OCI-LY7 (cell line): ENCODE data around the gene EXOC6B. TPM values are rescaled to one million over a fixed set of nuclear protein-coding genes. Genes with fewer than 3 reads are reported as not detected.

Source experiments
- BruUV-seq: library from RNA; stranded (reverse); fragments of 400-500 nt; replicated peaks from 2 replicates; lab custom pipeline; 2021; lab: Mats Ljungman, UMichigan
- CTCF ChIA-PET: fragments of 300-600 bp; sonication (Branson Sonifier 250); formaldehyde crosslinking; loops from one replicate; lab custom pipeline; 2022; ENCODE audit warnings: antibody characterized with exemption; ENCODE audit not compliant: unreplicated experiment; lab: Charles Lee
- POLR2A ChIA-PET: fragments of 300-600 bp; sonication (Branson Sonifier 250); formaldehyde crosslinking; loops from one replicate; lab custom pipeline; 2022; ENCODE audit warnings: antibody characterized with exemption; lab: Charles Lee
- DNase-seq: peaks from one replicate; pipeline ENCODE4 v3.0.0-alpha.2; 2015; ENCODE audit warnings: low spot score
- H2AFZ ChIP-seq: fragments of 200-600 bp; sonication (generic), shearing (Covaris generic); 2 replicates; pipeline ENCODE4 v1.6.1; 2014; ENCODE audit warnings: mild to moderate bottlenecking, antibody characterized with exemption, low read length, moderate library complexity
- H3K27ac ChIP-seq: fragments of 200-600 bp; sonication (generic); 2 replicates; pipeline ENCODE4 v1.5.1; 2014; ENCODE audit warnings: mixed run types, low read depth, mild to moderate bottlenecking, moderate library complexity, low read length, inconsistent platforms; ENCODE audit not compliant: poor library complexity, severe bottlenecking
- H3K36me3 ChIP-seq: fragments of 200-600 bp; sonication (generic); 2 replicates; pipeline ENCODE4 v1.6.1; 2014; ENCODE audit warnings: mild to moderate bottlenecking, antibody characterized with exemption, low read length, moderate library complexity, mixed read lengths; ENCODE audit not compliant: insufficient read depth
- H3K4me1 ChIP-seq: fragments of 200-600 bp; sonication (generic); 2 replicates; pipeline ENCODE4 v1.5.1; 2014; ENCODE audit warnings: mild to moderate bottlenecking, low read length; ENCODE audit not compliant: insufficient read depth, poor library complexity, severe bottlenecking
- H3K4me2 ChIP-seq: fragments of 200-600 bp; sonication (generic); 2 replicates; pipeline ENCODE4 v1.6.1; 2014; ENCODE audit warnings: mild to moderate bottlenecking, low read length
- H3K4me3 ChIP-seq: fragments of 200-600 bp; sonication (generic); 2 replicates; pipeline ENCODE4 v1.5.1; 2014; ENCODE audit warnings: mild to moderate bottlenecking, low read depth, low read length; ENCODE audit not compliant: poor library complexity, severe bottlenecking
- H3K79me2 ChIP-seq: fragments of 200-600 bp; sonication (generic); 2 replicates; pipeline ENCODE4 v1.6.1; 2016; ENCODE audit warnings: low read depth, mild to moderate bottlenecking, low read length, moderate library complexity, mixed read lengths; ENCODE audit not compliant: insufficient read depth
- H3K9me2 ChIP-seq: fragments of 200-600 bp; sonication (generic); 2 replicates; pipeline ENCODE4 v1.6.1; 2016; ENCODE audit warnings: mild to moderate bottlenecking, low read length, mixed read lengths; ENCODE audit not compliant: insufficient read depth
- H3K9me3 ChIP-seq: fragments of 200-600 bp; sonication (generic); 2 replicates; pipeline ENCODE4 v1.6.1; 2014; ENCODE audit warnings: mild to moderate bottlenecking, mixed run types, low read length, mixed read lengths
- H4K20me1 ChIP-seq: fragments of 200-600 bp; sonication (generic); 2 replicates; pipeline ENCODE4 v1.6.1; 2014; ENCODE audit warnings: mild to moderate bottlenecking, antibody characterized with exemption, low read length, moderate library complexity, mixed read lengths; ENCODE audit not compliant: insufficient read depth
- CTCF ChIP-seq: fragments of 200-600 bp; sonication (generic); conservative IDR thresholded peaks from 2 replicates; pipeline ENCODE4 v1.5.1; 2014; ENCODE audit warnings: mild to moderate bottlenecking, antibody characterized with exemption, low read length, moderate library complexity, mixed read lengths
- EZH2phosphoT487 ChIP-seq: fragments of 200-600 bp; sonication (generic); IDR thresholded peaks from 2 replicates; pipeline ENCODE4 v1.6.1; 2018; ENCODE audit warnings: low read depth, borderline replicate concordance, mild to moderate bottlenecking, mixed run types, antibody characterized with exemption, low read length, moderate library complexity, mixed read lengths
- intact Hi-C: fragments of 100-400 bp; cut with micrococcal nuclease; formaldehyde crosslinking; loops from one replicate; pipeline ENCODE4 v1.10.0; 2022; ENCODE audit not compliant: unreplicated experiment
- total RNA-seq, 2 experiments: library from RNA; depleted of rRNA in 1 of 2; stranded (reverse); fragments of >200 nt in 1 of 2; shearing (Covaris generic) in 1 of 2; gene quantifications; 2 replicates each; pipeline ENCODE4 v1.2.3, GENCODE V29; 2014 to 2022

Gene EXOC6B
- total RNA-seq, 2 experiments from 2014 or later, result 5.1 TPM; not detected in 1

- Histone ChIP-seq H2AFZ (no peak overlapping the region), H3K36me3 (no peaks in the 10 kb centered on the region), H3K4me3 (no peak overlapping the region), H3K27ac (no peak overlapping the region), H3K4me2 (no peak overlapping the region), H3K4me1 (no peaks in the 10 kb centered on the region), H4K20me1 (no peaks in the 10 kb centered on the region), H3K9me3 (no peaks in the 10 kb centered on the region), H3K9me2 (no peaks in the 10 kb centered on the region), H3K79me2 (no peaks in the 10 kb centered on the region)
- TF ChIP-seq CTCF (no peak), EZH2phosphoT487 (no peak)
- intact Hi-C loops, result no loop called here
- ChIA-PET POLR2A (no interaction called here), CTCF (no interaction called here)
- no peak for DNase-seq
- BruUV-seq, result no TSS peak
Observed at GRCh38 chr2:72743481-72743880, 82.4 kb downstream of the EXOC6B start.

- BruUV-seq, result no TSS peak
- Histone ChIP-seq H3K4me3 (no peak overlapping the region), H4K20me1 (no peaks in the 10 kb centered on the region), H3K4me2 (no peak overlapping the region), H3K9me3 (no peaks in the 10 kb centered on the region), H3K9me2 (no peaks in the 10 kb centered on the region), H3K79me2 (no peaks in the 10 kb centered on the region), H3K36me3 (no peaks in the 10 kb centered on the region), H2AFZ (no peak overlapping the region), H3K27ac (no peak overlapping the region), H3K4me1 (no peaks in the 10 kb centered on the region)
- POLR2A ChIA-PET, result interaction anchor here (0.6 kb wide), 1 partner anchor 24 kb away, joined by 3 read pairs; no protein-coding TSS in a partner anchor
- no peak for DNase-seq
- CTCF ChIA-PET, result no interaction called here
- intact Hi-C loops, result no loop called here
- TF ChIP-seq CTCF (no peak), EZH2phosphoT487 (no peak)
Observed at GRCh38 chr2:72738096-72738495, 87.7 kb downstream of the EXOC6B start.

GRCh38 chr2:72734432-72734831, 91.4 kb downstream of the EXOC6B start:
- Histone ChIP-seq H3K36me3 (no peaks in the 10 kb centered on the region), H2AFZ (no peak overlapping the region), H3K9me2 (no peaks in the 10 kb centered on the region), H3K9me3 (no peaks in the 10 kb centered on the region), H3K27ac (no peak overlapping the region), H4K20me1 (no peaks in the 10 kb centered on the region), H3K4me2 (no peak overlapping the region), H3K79me2 (no peaks in the 10 kb centered on the region), H3K4me3 (no peak overlapping the region), H3K4me1 (no peaks in the 10 kb centered on the region)
- intact Hi-C loops, result no loop called here
- POLR2A ChIA-PET, result no interaction called here
- no peak for DNase-seq
- TF ChIP-seq EZH2phosphoT487, result no peak
- BruUV-seq, result no TSS peak
- CTCF ChIA-PET, result no interaction called here
